NCI-H2107 treated with DMSO at 0.1 percent for 48 hours (cell line): ENCODE measurements around the gene RNF152.
"Not testable (repeated sequence)": the region's sequence is repeated elsewhere in the genome, so short reads cannot be mapped to it uniquely, and the experiment has no call there.

Experiments used
- DNase-seq: peaks from one replicate; lab custom pipeline; 2025; ENCODE audit not compliant: unreplicated experiment; lab: John Stamatoyannopoulos, UW

The RNF152 gene

GRCh38 chr18:61824733-61825363, 68.0 kb downstream of the RNF152 start:
- DNase-seq, result no peak

GRCh38 chr18:61823595-61823994, 69.2 kb downstream of the RNF152 start:
- no peak for DNase-seq

- DNase-seq, result no peak
These were observed 69.9 kb downstream of the RNF152 start for GRCh38 chr18:61822879-61823278.

GRCh38 chr18:61821748-61822147, 71.1 kb downstream of the RNF152 start:
- DNase-seq, result no peak

GRCh38 chr18:61820882-61821281, 71.9 kb downstream of the RNF152 start:
- no peak for DNase-seq

GRCh38 chr18:61817086-61817485, 75.7 kb downstream of the RNF152 start:
- DNase-seq, result no peak

- no peak for DNase-seq
These were observed 76.8 kb downstream of the RNF152 start for GRCh38 chr18:61815885-61816470.

GRCh38 chr18:61808286-61808685, 84.5 kb downstream of the RNF152 start:
- DNase-seq, result no peak

GRCh38 chr18:61803393-61803792, 89.4 kb downstream of the RNF152 start:
- DNase-seq, result no peak

- no peak for DNase-seq
These were observed 94.9 kb downstream of the RNF152 start for GRCh38 chr18:61797696-61798590.

GRCh38 chr18:61791031-61791430, 101.8 kb downstream of the RNF152 start:
- no peak for DNase-seq

GRCh38 chr18:61787011-61787670, 105.7 kb downstream of the RNF152 start:
- DNase-seq, result not testable (repeated sequence)

GRCh38 chr18:61785588-61785987, 107.2 kb downstream of the RNF152 start:
- DNase-seq, result no peak

GRCh38 chr18:61784834-61785233, 108.0 kb downstream of the RNF152 start:
- DNase-seq, result no peak

GRCh38 chr18:61782545-61782944, 110.3 kb downstream of the RNF152 start:
- no peak for DNase-seq

- not testable (repeated sequence) for DNase-seq
These were observed 116.6 kb downstream of the RNF152 start for GRCh38 chr18:61776201-61776600.

- no peak for DNase-seq
These were observed 118.0 kb downstream of the RNF152 start for GRCh38 chr18:61774846-61775245.

- no peak for DNase-seq
These were observed 120.4 kb downstream of the RNF152 start for GRCh38 chr18:61772293-61772848.

- no peak for DNase-seq
These were observed 120.9 kb downstream of the RNF152 start for GRCh38 chr18:61771861-61772260.

- DNase-seq, result no peak
These were observed 122.5 kb downstream of the RNF152 start for GRCh38 chr18:61770279-61770678.

- DNase-seq, result no peak
These were observed 126.4 kb downstream of the RNF152 start for GRCh38 chr18:61766266-61766884.
